Thyroid gland (tissue), 4 donors: ENCODE data around the gene CITED2. TPM values are rescaled to one million over a fixed set of nuclear protein-coding genes. Genes with fewer than 3 reads are reported as not detected.

Experiments used
- DNase-seq, 2 donors: peaks; one replicate each; pipeline ENCODE4 v3.0.0-alpha.2; 2019
- H3K27ac ChIP-seq, 3 donors: fragments of 200-600 bp; sonication (generic); 1 replicate in 2 of 3; 2 replicates in 1 of 3; pipeline ENCODE4 v1.5.1; 2016 to 2019; ENCODE audit warnings: mild to moderate bottlenecking in 1 of 3, moderate library complexity in 1 of 3
- H3K27me3 ChIP-seq: fragments of 200-600 bp; sonication (generic); one replicate; pipeline ENCODE4 v1.5.1; 2019
- H3K36me3 ChIP-seq, 2 donors: fragments of 200-600 bp; sonication (generic); one replicate each; pipeline ENCODE4 v1.5.1; 2016 to 2019
- H3K4me1 ChIP-seq, 2 donors: fragments of 200-600 bp; sonication (generic); one replicate each; pipeline ENCODE4 v1.5.1; 2017 to 2019
- H3K4me3 ChIP-seq, 3 donors: fragments of 200-600 bp; sonication (generic); replicated peaks in 1 of 3; 1 replicate in 2 of 3; 2 replicates in 1 of 3; pipeline ENCODE4 v1.5.1; 2016; ENCODE audit warnings: mild to moderate bottlenecking in 1 of 3
- H3K9me3 ChIP-seq: fragments of 200-600 bp; sonication (generic); one replicate; pipeline ENCODE4 v1.5.1; 2017
- POLR2A ChIP-seq, 2 donors: fragments of 450-650 bp; IDR thresholded peaks; one replicate each; pipeline ENCODE4 v1.6.1; 2017; ENCODE audit warnings: antibody characterized with exemption in 2 of 2, mild to moderate bottlenecking in 2 of 2, moderate library complexity in 1 of 2
- WGBS, 2 donors: methylation state at CpG; one replicate each; pipeline ENCODE4 v1.1.5; 2017; 5-methylcytosine and 5-hydroxymethylcytosine counted together
- intact Hi-C: fragments of 100-400 bp; cut with DNase I; formaldehyde crosslinking; loops from one replicate; pipeline ENCODE4 v1.15.1; 2023
- total RNA-seq, 4 donors: library from RNA; depleted of rRNA; stranded (reverse); fragments of >200 nt; gene quantifications; one replicate each; pipeline ENCODE4 v1.2.3, GENCODE V29; 2016
- TF ChIP-seq, protein P1 (sequence below), 6 experiments: fragments of 200-600 bp in 3 of 6; fragments of 450-650 bp in 3 of 6; sonication (generic) in 3 of 6; IDR thresholded peaks; one replicate each; pipeline ENCODE4 v1.5.1; 2016 to 2019; ENCODE audit warnings: antibody characterized with exemption in 6 of 6, mild to moderate bottlenecking in 2 of 6, inconsistent platforms in 1 of 6, moderate library complexity in 1 of 6

Gene CITED2
- total RNA-seq, 4 donors from 2014 or later, result 178 to 354 (median 261) TPM

DNA sequence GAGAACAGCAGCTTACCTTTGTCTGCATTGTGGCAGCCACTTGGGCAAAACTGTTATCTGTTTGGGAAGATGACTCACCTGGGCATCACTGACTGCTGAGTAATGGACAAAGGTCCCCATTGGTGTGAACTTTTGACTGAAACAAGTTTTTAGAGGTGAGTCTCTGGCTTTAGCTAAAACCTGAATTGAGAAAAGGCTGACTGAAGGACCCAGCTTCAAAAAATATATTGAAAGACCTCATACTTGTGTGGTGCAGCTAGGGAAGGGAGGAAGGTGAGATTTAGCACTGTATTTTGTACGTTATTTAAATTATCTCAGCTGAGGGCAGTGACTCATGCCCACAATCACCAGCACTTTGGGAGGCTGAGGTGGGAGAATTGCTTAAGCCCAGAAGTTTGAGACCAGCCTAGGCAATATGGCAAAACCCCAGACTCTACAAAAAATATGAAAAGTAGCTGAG is 4.5 kb upstream of the CITED2 start:
- H3K9me3 ChIP-seq, result no peaks in the 10 kb centered on the region
- H3K27ac ChIP-seq, result no peak overlapping the region
- 87 to 100% methylated on average over 1 of the region's 1 CpG for WGBS, 2 donors
- intact Hi-C loops, result loop anchor here (10.0 kb wide), 3 partner anchors 156 to 596 kb away; no protein-coding TSS in a partner anchor
- TF ChIP-seq POLR2A (IDR thresholded peaks at IDR 0.05), result no peak
- TF ChIP-seq, protein P1, sequence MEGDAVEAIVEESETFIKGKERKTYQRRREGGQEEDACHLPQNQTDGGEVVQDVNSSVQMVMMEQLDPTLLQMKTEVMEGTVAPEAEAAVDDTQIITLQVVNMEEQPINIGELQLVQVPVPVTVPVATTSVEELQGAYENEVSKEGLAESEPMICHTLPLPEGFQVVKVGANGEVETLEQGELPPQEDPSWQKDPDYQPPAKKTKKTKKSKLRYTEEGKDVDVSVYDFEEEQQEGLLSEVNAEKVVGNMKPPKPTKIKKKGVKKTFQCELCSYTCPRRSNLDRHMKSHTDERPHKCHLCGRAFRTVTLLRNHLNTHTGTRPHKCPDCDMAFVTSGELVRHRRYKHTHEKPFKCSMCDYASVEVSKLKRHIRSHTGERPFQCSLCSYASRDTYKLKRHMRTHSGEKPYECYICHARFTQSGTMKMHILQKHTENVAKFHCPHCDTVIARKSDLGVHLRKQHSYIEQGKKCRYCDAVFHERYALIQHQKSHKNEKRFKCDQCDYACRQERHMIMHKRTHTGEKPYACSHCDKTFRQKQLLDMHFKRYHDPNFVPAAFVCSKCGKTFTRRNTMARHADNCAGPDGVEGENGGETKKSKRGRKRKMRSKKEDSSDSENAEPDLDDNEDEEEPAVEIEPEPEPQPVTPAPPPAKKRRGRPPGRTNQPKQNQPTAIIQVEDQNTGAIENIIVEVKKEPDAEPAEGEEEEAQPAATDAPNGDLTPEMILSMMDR (IDR thresholded peaks at IDR 0.05), result no peak
- H3K4me3 ChIP-seq, result no peak overlapping the region
- no peaks in the 10 kb centered on the region for H3K27me3 ChIP-seq
- H3K36me3 ChIP-seq, result peaks cover under 1 to 4% of the 10 kb centered on the region in 2 donors
- H3K4me1 ChIP-seq, result peaks cover 0 to 14% of the 10 kb centered on the region in 2 donors
- DNase-seq, result no peak

DNA sequence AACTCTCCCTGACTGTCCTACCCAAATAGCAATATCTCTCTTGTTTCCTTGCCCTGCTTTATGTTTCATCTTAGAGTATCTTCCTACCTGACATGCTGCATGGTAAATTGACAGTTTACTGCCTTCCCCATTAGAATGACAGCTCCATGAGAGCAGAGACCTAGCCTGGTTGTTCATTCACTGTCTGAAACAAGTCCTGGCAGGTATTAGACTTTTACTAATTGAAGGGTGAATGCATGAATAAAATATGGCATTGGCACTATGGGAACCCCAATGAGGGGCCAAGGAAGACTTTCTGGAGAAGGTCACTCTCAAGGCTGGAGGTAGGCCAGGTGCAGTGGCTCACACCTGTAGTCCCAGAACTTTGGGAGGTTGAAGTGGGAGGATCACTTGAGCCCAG is 3.8 kb upstream of the CITED2 start:
- intact Hi-C loops, result loop anchor here (10.0 kb wide), 3 partner anchors 157 to 597 kb away; no protein-coding TSS in a partner anchor
- no peak overlapping the region for H3K4me3 ChIP-seq
- no peak for TF ChIP-seq POLR2A (IDR thresholded peaks at IDR 0.05)
- TF ChIP-seq, protein P1 (IDR thresholded peaks at IDR 0.05), result no peak
- H3K27me3 ChIP-seq, result no peaks in the 10 kb centered on the region
- no peaks in the 10 kb centered on the region for H3K9me3 ChIP-seq
- no peak overlapping the region for H3K27ac ChIP-seq
- DNase-seq, result no peak
- peaks cover 7 to 11% of the 10 kb centered on the region in 2 donors for H3K36me3 ChIP-seq
- peaks cover 0 to 14% of the 10 kb centered on the region in 2 donors for H3K4me1 ChIP-seq

DNA sequence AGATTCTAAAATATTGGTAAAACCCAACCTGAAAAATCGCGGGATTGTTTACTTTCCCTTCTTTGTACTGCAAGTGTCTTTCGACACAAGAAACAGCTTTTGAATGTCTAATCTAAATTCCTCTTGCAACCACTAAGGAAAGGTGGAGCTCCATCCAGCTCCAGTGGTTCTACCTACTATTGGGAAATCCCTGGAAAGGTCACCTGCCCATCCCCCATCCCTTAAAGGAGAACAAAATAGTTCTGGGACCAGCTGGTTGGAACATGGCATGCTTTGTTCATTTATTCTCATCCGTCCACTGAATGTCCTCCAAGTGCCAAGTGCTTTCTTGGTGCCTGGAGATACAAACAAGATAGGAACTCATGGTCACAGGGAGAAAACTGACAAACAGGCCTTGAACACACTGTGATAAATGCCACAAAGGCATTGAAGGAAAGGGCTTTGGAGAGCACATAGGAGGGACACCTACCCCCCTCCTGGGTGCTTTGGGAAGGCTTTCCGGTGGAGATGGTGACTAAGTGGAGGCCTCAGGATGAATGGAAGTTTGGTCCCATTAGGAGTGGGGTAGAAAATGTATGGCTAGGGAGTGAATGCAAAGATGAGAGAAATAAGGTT is 2.3 kb upstream of the CITED2 start:
- no peaks in the 10 kb centered on the region for H3K27me3 ChIP-seq
- peak overlapping the region; percentile 99 to 100 (median 100) for H3K27ac ChIP-seq
- TF ChIP-seq, protein P1 (IDR thresholded peaks at IDR 0.05), result peak in 4 of 6 experiments; percentile 28 to 60 (median 36)
- TF ChIP-seq POLR2A (IDR thresholded peaks at IDR 0.05), result peak in 1 of 2 donors; percentile 55
- no peaks in the 10 kb centered on the region for H3K9me3 ChIP-seq
- peak; percentile 86 to 88 for DNase-seq
- peaks cover 0 to 14% of the 10 kb centered on the region in 2 donors for H3K4me1 ChIP-seq
- peaks cover 14 to 26% of the 10 kb centered on the region in 2 donors for H3K36me3 ChIP-seq
- 24 to 39% methylated on average over 5 of the region's 5 CpGs for WGBS, 2 donors
- H3K4me3 ChIP-seq, result peak overlapping the region in 1 of 3 donors; percentile 93
- intact Hi-C loops, result loop anchor here (10.0 kb wide), 3 partner anchors 158 to 598 kb away; no protein-coding TSS in a partner anchor

DNA sequence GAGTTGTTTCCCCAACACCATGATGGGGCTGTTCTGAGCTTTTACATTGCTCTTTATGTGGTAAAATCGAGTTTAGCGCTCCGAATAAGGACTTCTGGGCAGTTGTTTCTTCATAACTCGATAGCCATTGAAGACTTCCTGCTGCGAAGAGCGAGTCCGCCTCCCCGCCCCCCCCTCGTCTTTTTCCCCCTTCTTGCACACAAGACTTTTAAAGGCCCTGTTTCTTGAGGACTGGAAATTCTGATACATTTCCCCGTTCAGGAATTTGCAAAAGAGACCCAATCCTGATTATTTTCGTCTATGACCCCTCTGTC is 1.5 kb upstream of the CITED2 start:
- H3K4me3 ChIP-seq, result peak overlapping the region in 2 of 3 donors; percentile 93 to 95
- peaks cover 14 to 28% of the 10 kb centered on the region in 2 donors for H3K36me3 ChIP-seq
- H3K9me3 ChIP-seq, result no peaks in the 10 kb centered on the region
- peak overlapping the region; percentile 99 to 100 (median 100) for H3K27ac ChIP-seq
- 2 to 4% methylated on average over 11 of the region's 11 CpGs for WGBS, 2 donors
- TF ChIP-seq POLR2A (IDR thresholded peaks at IDR 0.05), result no peak
- TF ChIP-seq, protein P1 (IDR thresholded peaks at IDR 0.05), result no peak
- peak; percentile 49 to 54 for DNase-seq
- H3K4me1 ChIP-seq, result peaks cover 0 to 9% of the 10 kb centered on the region in 2 donors
- no peaks in the 10 kb centered on the region for H3K27me3 ChIP-seq
- intact Hi-C loops, result loop anchor here (10.0 kb wide), 3 partner anchors 159 to 599 kb away; no protein-coding TSS in a partner anchor
